Measurements from ENCODE around the gene CELA2A. TPM values are rescaled to one million over a fixed set of nuclear protein-coding genes. Genes with fewer than 3 reads are reported as not detected.

The CELA2A gene
- polyA plus RNA-seq, 1 donor (not counting 4 experiments of a cell fraction or from before 2014, with no cell fraction given), result not detected

GRCh38 chr1:15452216-15452615 is 4.3 kb upstream of the CELA2A start:
- Histone ChIP-seq H3K4me1 (ENCODE audit: control insufficient read depth, extremely low read depth, insufficient read depth, low read length) (no peaks in the 10 kb centered on the region), H3K4me3 (ENCODE audit: control insufficient read depth in 2 of 3, extremely low read depth in 1 of 3, insufficient read depth in 2 of 3, low read depth in 1 of 3, low read length in 3 of 3) (no peak overlapping the region), H3K9me3 (ENCODE audit: control insufficient read depth, low read depth, low read length) (no peaks in the 10 kb centered on the region), H2AFZ (ENCODE audit: control insufficient read depth, low read length) (no peak overlapping the region), H3K27me3 (ENCODE audit: control insufficient read depth, extremely low read depth, insufficient read depth, low read length) (no peaks in the 10 kb centered on the region), H3K4me2 (ENCODE audit: control insufficient read depth, extremely low read depth, insufficient read depth, low read depth, low read length) (no peak overlapping the region), H3K36me3 (ENCODE audit: control insufficient read depth in 2 of 2, extremely low read depth in 1 of 2, insufficient read depth in 2 of 2, low read length in 2 of 2) (no peaks in the 10 kb centered on the region), H3K27ac (ENCODE audit: control insufficient read depth, insufficient read depth, low read length) (no peak overlapping the region), H3K9ac (ENCODE audit: control insufficient read depth, extremely low read depth, insufficient read depth, low read length) (no peak overlapping the region), H3K79me2 (ENCODE audit: control insufficient read depth, insufficient read depth, low read length) (no peaks in the 10 kb centered on the region), H4K20me1 (ENCODE audit: control insufficient read depth, extremely low read depth, insufficient read depth, low read length) (no peaks in the 10 kb centered on the region), H3K9me1 (ENCODE audit: control insufficient read depth, extremely low read depth, insufficient read depth, low read length) (no peaks in the 10 kb centered on the region)
- no peak for TF ChIP-seq CTCF (optimal IDR thresholded peaks at IDR 0.05 in 1 of 3, IDR thresholded peaks at IDR 0.05 in 1 of 3, conservative IDR thresholded peaks at IDR 0.05 in 1 of 3; ENCODE audit: extremely low read depth in 1 of 3, insufficient read depth in 2 of 3, low read length in 3 of 3)
- TF ChIP-seq EZH2 (IDR thresholded peaks at IDR 0.05; ENCODE audit: low read length), result no peak
- DNase-seq (ENCODE audit: low read depth, low spot score) (no peak), FAIRE-seq (no peak)
- dilution Hi-C loops (cut with MboI; ENCODE audit: extremely low pct_ligation_motif_present, low sequenced_read_pairs), result no loop called here

- H3K9me3 ChIP-seq (ENCODE audit: control insufficient read depth, low read depth, low read length), result no peaks in the 10 kb centered on the region
- H4K20me1 ChIP-seq (ENCODE audit: control insufficient read depth, extremely low read depth, insufficient read depth, low read length), result no peaks in the 10 kb centered on the region
- FAIRE-seq (no peak), DNase-seq (ENCODE audit: low read depth, low spot score) (no peak)
- no peak overlapping the region for H3K9ac ChIP-seq (ENCODE audit: control insufficient read depth, extremely low read depth, insufficient read depth, low read length)
- H3K79me2 ChIP-seq (ENCODE audit: control insufficient read depth, insufficient read depth, low read length), result no peaks in the 10 kb centered on the region
- no peak overlapping the region for H3K27ac ChIP-seq (ENCODE audit: control insufficient read depth, insufficient read depth, low read length)
- H3K9me1 ChIP-seq (ENCODE audit: control insufficient read depth, extremely low read depth, insufficient read depth, low read length), result no peaks in the 10 kb centered on the region
- H3K4me1 ChIP-seq (ENCODE audit: control insufficient read depth, extremely low read depth, insufficient read depth, low read length), result no peaks in the 10 kb centered on the region
- dilution Hi-C loops (cut with MboI; ENCODE audit: extremely low pct_ligation_motif_present, low sequenced_read_pairs), result no loop called here
- no peak overlapping the region for H2AFZ ChIP-seq (ENCODE audit: control insufficient read depth, low read length)
- H3K36me3 ChIP-seq (ENCODE audit: control insufficient read depth in 2 of 2, extremely low read depth in 1 of 2, insufficient read depth in 2 of 2, low read length in 2 of 2), result no peaks in the 10 kb centered on the region
- H3K4me2 ChIP-seq (ENCODE audit: control insufficient read depth, extremely low read depth, insufficient read depth, low read depth, low read length), result no peak overlapping the region
- TF ChIP-seq CTCF (optimal IDR thresholded peaks at IDR 0.05 in 1 of 3, IDR thresholded peaks at IDR 0.05 in 1 of 3, conservative IDR thresholded peaks at IDR 0.05 in 1 of 3; ENCODE audit: extremely low read depth in 1 of 3, insufficient read depth in 2 of 3, low read length in 3 of 3), result no peak
- no peaks in the 10 kb centered on the region for H3K27me3 ChIP-seq (ENCODE audit: control insufficient read depth, extremely low read depth, insufficient read depth, low read length)
- no peak overlapping the region for H3K4me3 ChIP-seq (ENCODE audit: control insufficient read depth in 2 of 3, extremely low read depth in 1 of 3, insufficient read depth in 2 of 3, low read depth in 1 of 3, low read length in 3 of 3)
These were observed 3.5 kb upstream of the CELA2A start for GRCh38 chr1:15452866-15453571.

All from keratinocyte (primary cell).